Tibial nerve (tissue), 4 donors: ENCODE results near the gene ACP3. TPM values are rescaled to one million over a fixed set of nuclear protein-coding genes. Genes with fewer than 3 reads are reported as not detected.
"Not testable (repeated sequence)": the region's sequence is repeated elsewhere in the genome, so short reads cannot be mapped to it uniquely, and the experiment has no call there.

Experiments used
- DNase-seq, 2 donors: peaks; one replicate each; pipeline ENCODE4 v3.0.0-alpha.2; 2019; ENCODE audit warnings: low spot score in 2 of 2
- H3K27ac ChIP-seq, 4 donors: fragments of 200-600 bp; sonication (generic) in 3 of 4; one replicate each; pipeline ENCODE4 v1.5.1; 2017 to 2019; ENCODE audit warnings: mild to moderate bottlenecking in 1 of 4
- H3K27me3 ChIP-seq, 2 donors: fragments of 200-600 bp; sonication (generic) in 1 of 2; one replicate each; pipeline versions ENCODE4 v1.5.1 to v1.6.0; 2017 to 2019
- H3K36me3 ChIP-seq, 3 donors: fragments of 200-600 bp; sonication (generic); one replicate each; pipeline ENCODE4 v1.5.1; 2018 to 2019
- H3K4me1 ChIP-seq, 4 donors: fragments of 200-600 bp; sonication (generic) in 3 of 4; one replicate each; pipeline ENCODE4 v1.5.1; 2017 to 2019
- H3K4me3 ChIP-seq, 4 donors: fragments of 200-600 bp; sonication (generic) in 3 of 4; one replicate each; pipeline ENCODE4 v1.5.1; 2017 to 2019; ENCODE audit warnings: mild to moderate bottlenecking in 1 of 4, moderate library complexity in 1 of 4
- H3K9me3 ChIP-seq, 4 donors: fragments of 200-600 bp; sonication (generic) in 3 of 4; one replicate each; pipeline ENCODE4 v1.5.1; 2017 to 2019
- CTCF ChIP-seq, 5 experiments: fragments of 200-600 bp in 3 of 5; fragments of 450-650 bp in 2 of 5; sonication (generic) in 3 of 5; IDR thresholded peaks; one replicate each; pipeline ENCODE4 v1.5.1; 2016 to 2019; ENCODE audit warnings: antibody characterized with exemption in 5 of 5, mild to moderate bottlenecking in 3 of 5, moderate library complexity in 2 of 5
- EP300 ChIP-seq, 2 donors: sonication (generic); formaldehyde crosslinking; IDR thresholded peaks; one replicate each; pipeline ENCODE4 v1.6.1; 2017; ENCODE audit warnings: antibody characterized with exemption in 2 of 2, mild to moderate bottlenecking in 1 of 2
- POLR2A ChIP-seq, 2 donors: fragments of 450-650 bp; IDR thresholded peaks; one replicate each; pipeline ENCODE4 v1.6.1; 2017; ENCODE audit warnings: antibody characterized with exemption in 2 of 2, mild to moderate bottlenecking in 2 of 2, moderate library complexity in 2 of 2
- WGBS, 2 donors: methylation state at CpG; one replicate each; pipeline ENCODE4 v1.1.5; 2018; 5-methylcytosine and 5-hydroxymethylcytosine counted together
- total RNA-seq, 4 donors: library from RNA; depleted of rRNA; stranded (reverse); fragments of >200 nt; gene quantifications; one replicate each; pipeline ENCODE4 v1.1.0, GENCODE V29; 2016

ACP3 gene
- total RNA-seq, 4 donors from 2014 or later: 0.42 to 5.0 (median 3.3) TPM; not detected in 1

DNA sequence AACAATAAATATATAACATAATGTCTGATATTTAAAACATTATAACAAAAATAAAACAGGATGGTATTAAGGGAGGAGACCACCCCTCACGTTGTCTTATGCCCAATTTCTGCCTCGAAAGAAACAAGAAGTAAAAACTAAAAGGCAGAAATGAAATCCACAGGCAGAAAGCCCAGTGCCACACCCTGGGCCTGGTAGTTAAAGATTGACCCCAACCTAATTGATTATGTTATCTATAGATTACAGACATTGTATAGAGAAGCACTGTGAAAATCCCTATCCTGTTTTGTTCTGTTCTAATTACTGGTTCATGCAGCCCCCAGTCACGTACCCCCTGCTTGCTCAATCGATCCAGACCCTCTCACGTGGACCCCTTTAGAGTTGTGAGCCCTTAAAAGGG lies 22.3 kb upstream of the ACP3 start:
- TF ChIP-seq POLR2A (IDR thresholded peaks at IDR 0.05) (no peak), CTCF (IDR thresholded peaks at IDR 0.05) (no peak), EP300 (IDR thresholded peaks at IDR 0.05) (no peak)
- Histone ChIP-seq H3K27me3 (no peaks in the 10 kb centered on the region), H3K36me3 (no peaks in the 10 kb centered on the region), H3K4me3 (no peak overlapping the region), H3K4me1 (no peaks in the 10 kb centered on the region), H3K9me3 (peaks cover 0 to 10% (median 0%) of the 10 kb centered on the region in 4 donors), H3K27ac (no peak overlapping the region)
- no peak for DNase-seq
- 64 to 86% methylated on average over 5 of the region's 5 CpGs for WGBS, 2 donors

DNA sequence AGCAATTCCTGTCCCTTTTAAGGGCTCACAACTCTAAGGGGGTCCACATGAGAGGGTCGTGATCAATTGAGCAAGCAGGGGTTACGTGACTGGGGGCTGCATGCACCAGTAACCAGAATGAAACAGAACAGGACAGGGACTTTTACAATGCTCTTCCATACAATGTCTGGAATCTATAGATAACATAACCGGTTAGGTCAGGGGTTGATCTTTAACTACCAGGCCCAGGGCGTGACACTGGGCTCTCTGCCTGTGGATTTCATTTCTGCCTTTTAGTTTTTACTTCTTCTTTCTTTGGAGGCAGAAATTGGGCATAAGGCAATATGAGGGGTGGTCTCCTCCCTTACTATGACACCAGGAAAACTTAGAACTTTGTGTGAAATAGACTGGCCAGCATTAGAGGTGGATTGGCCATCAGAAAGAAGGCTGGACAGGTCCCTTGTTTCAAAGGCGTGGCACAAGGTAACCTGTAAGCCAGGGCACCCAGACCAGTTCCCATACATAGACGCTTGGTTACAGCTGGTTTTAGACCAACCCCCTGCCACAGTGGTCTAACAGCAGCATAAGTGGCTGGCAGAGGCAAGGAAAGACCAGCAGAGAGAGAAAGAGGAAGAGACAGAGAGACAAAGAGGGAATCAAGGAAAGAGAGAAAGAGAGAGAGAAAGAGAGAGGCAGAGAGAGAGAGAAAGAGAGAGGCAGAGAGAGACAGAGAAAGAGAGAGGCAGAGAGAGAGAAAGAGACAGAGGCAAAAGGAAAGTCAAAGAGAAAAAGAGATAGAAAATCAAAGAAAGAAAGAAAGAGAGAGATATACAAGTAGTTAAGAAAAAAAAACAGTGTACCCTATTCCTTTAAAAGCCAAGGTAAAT lies 13.6 kb upstream of the ACP3 start:
- H3K27ac ChIP-seq, H3K9me3 ChIP-seq, H3K4me1 ChIP-seq, H3K27me3 ChIP-seq, DNase-seq, H3K36me3 ChIP-seq, H3K4me3 ChIP-seq: not testable (repeated sequence)
- 71 to 92% methylated on average over 6 of the region's 6 CpGs for WGBS, 2 donors

DNA sequence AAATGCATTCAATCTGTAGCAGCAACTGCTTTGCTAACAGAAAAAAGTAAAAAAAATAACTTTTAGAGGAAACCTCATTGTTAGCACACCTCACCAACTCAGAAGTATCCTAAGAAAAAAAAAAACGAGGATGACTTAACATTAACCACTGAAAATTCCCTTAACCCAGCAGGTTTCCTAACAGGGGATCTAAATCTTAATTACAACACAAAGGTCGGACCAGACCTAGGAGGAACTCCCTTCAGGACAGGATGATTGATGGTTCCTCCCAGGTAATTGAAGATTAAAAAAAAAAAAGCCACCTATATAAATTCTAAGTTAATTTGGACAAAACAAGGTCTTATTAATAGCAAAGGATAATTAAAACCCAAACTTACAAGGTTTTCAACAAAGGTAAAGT lies 12.9 kb upstream of the ACP3 start:
- WGBS, 2 donors: 51 to 64% methylated on average over 2 of the region's 2 CpGs
- not testable (repeated sequence) for H3K4me3 ChIP-seq, H3K9me3 ChIP-seq, H3K27me3 ChIP-seq, H3K4me1 ChIP-seq, DNase-seq, H3K36me3 ChIP-seq, H3K27ac ChIP-seq

DNA sequence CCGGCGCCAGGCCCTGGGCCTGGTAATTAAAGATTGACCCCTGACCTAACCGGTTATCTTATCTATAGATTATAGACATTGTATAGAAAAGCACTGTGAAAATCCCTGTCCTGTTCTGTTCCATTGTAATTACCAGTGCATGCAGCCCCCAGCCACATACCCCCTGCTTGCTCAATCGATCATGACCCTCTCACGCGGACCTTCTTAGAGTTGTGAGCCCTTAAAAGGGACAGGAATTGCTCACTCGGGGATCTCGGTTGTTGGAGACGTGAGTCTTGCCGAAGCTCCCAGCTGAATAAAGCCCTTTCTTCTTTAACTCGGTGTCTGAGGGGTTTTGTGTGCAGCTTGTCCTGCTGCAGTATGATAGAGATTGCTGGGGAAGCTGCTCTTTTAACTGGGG lies 7.2 kb upstream of the ACP3 start:
- H3K27me3 ChIP-seq, H3K27ac ChIP-seq, H3K36me3 ChIP-seq, H3K9me3 ChIP-seq, H3K4me3 ChIP-seq, H3K4me1 ChIP-seq, DNase-seq: not testable (repeated sequence)
- 60 to 62% methylated on average over 11 of the region's 11 CpGs for WGBS, 2 donors

DNA sequence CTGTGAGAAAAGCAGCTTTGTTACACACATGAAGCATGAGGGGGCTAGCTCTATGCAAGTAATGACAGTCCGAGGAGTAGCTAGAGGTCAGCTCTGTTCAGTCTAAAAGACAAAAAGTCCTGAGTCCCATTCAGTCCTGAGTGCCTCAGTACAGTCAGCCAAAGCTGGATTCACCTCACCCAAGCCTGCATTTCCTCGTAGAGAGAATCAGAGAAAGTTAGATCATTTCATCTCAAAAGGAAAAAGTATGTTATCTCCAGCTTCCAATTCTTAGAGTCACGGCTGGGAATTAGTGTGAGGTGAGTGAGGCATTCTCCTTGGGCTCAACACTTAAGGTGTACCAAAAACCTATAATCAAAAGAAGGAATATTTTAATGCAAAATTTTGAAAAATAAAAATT lies 5.9 kb upstream of the ACP3 start:
- Histone ChIP-seq H3K27ac (no peak overlapping the region), H3K4me3 (no peak overlapping the region), H3K4me1 (no peaks in the 10 kb centered on the region), H3K9me3 (no peaks in the 10 kb centered on the region), H3K27me3 (no peaks in the 10 kb centered on the region), H3K36me3 (no peaks in the 10 kb centered on the region)
- TF ChIP-seq CTCF (IDR thresholded peaks at IDR 0.05) (no peak), POLR2A (IDR thresholded peaks at IDR 0.05) (no peak), EP300 (IDR thresholded peaks at IDR 0.05) (no peak)
- DNase-seq: no peak
- 68 to 71% methylated on average over 3 of the region's 3 CpGs for WGBS, 2 donors

DNA sequence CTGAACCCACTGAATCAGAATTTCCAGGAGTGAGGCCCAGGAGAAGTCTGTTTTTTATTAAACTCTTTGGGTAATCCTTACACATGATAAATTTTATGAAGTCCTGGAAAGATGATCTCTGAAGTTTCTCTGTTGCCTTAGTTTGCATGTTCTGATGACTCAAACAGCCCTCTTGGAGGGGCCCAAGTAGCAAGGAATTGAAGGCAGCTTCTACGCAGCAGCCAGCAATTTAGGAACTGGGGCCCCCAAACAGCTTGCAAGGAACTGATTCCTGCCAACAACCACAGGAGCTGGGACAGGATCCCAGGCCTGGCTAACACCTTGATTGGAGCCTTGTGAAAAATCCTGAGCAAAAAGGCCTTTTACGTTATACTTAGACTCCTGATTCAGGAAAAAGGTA lies 5.4 kb upstream of the ACP3 start:
- no peaks in the 10 kb centered on the region for H3K4me1 ChIP-seq
- no peaks in the 10 kb centered on the region for H3K36me3 ChIP-seq
- no peaks in the 10 kb centered on the region for H3K9me3 ChIP-seq
- WGBS, 2 donors: 73 to 74% methylated on average over 2 of the region's 2 CpGs
- H3K27me3 ChIP-seq: no peaks in the 10 kb centered on the region
- H3K27ac ChIP-seq: no peak overlapping the region
- no peak for DNase-seq
- H3K4me3 ChIP-seq: no peak overlapping the region
- no peak for TF ChIP-seq POLR2A (IDR thresholded peaks at IDR 0.05)
- TF ChIP-seq CTCF (IDR thresholded peaks at IDR 0.05): no peak
- TF ChIP-seq EP300 (IDR thresholded peaks at IDR 0.05): no peak

DNA sequence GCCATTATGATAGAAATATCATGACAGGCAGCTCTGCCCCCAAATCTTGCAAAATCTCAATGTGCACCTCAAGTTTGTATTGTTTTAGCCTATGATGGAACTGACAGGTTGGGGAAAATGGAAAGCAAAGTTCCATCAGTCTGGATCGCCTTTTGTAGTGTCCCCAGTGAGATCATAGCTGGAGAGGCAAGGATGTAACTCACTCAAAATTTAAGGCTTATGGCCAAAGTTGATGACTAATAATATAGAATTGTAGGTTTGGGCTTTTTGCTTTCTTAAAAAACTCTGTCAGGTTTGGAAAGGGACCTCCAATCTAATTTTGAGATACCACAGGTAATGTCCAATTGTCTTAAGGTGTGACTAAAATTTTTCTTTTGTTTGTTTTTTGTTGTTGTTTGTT lies 1.4 kb upstream of the ACP3 start:
- 79 to 83% methylated on average over 1 of the region's 1 CpG for WGBS, 2 donors
- Histone ChIP-seq H3K36me3 (no peaks in the 10 kb centered on the region), H3K27me3 (no peaks in the 10 kb centered on the region), H3K9me3 (no peaks in the 10 kb centered on the region), H3K4me1 (peaks cover 0 to 11% (median 0%) of the 10 kb centered on the region in 4 donors), H3K4me3 (no peak overlapping the region), H3K27ac (no peak overlapping the region)
- no peak for DNase-seq
- TF ChIP-seq EP300 (IDR thresholded peaks at IDR 0.05): no peak
- TF ChIP-seq POLR2A (IDR thresholded peaks at IDR 0.05): no peak
- no peak for TF ChIP-seq CTCF (IDR thresholded peaks at IDR 0.05)
